H1 (cell line): ENCODE measurements around the gene MT1G. TPM values are rescaled to one million over a fixed set of nuclear protein-coding genes. Genes with fewer than 3 reads are reported as not detected.

Experiments used
- CTCF ChIA-PET: fragments of 300-600 bp; sonication (Branson Sonifier 250); formaldehyde crosslinking; loops from one replicate; lab custom pipeline; 2021; ENCODE audit not compliant: partially characterized antibody; lab: Charles Lee
- POLR2A ChIA-PET: fragments of 300-600 bp; sonication (Branson Sonifier 250); formaldehyde crosslinking; loops from one replicate; lab custom pipeline; 2021; ENCODE audit warnings: inconsistent platforms; ENCODE audit not compliant: partially characterized antibody; lab: Charles Lee
- DNase-seq, 2 experiments: peaks; one replicate each; pipeline versions ENCODE4 v3.0.0 to v3.0.0-alpha.2; 2010 to 2022; ENCODE audit warnings: low spot score in 2 of 2, low read depth in 1 of 2, mixed read lengths in 1 of 2
- FAIRE-seq: peaks from 2 replicates; lab custom pipeline; 2011; peaks lifted over from hg19 to GRCh38; lab: Jason Lieb, UNC
- H2AFZ ChIP-seq: 2 replicates; pipeline ENCODE4 v1.8.1; 2012; ENCODE audit warnings: low read length, inconsistent platforms
- H2AK5ac ChIP-seq: 2 replicates; pipeline ENCODE4 v1.6.1; 2013; ENCODE audit warnings: low read depth, low read length
- H2BK120ac ChIP-seq: replicated peaks from 2 replicates; pipeline ENCODE3; 2013; ENCODE audit warnings: low read depth, low read length, inconsistent platforms
- H2BK12ac ChIP-seq: 2 replicates; pipeline ENCODE4 v1.6.1; 2013; ENCODE audit warnings: low read depth, low read length
- H2BK15ac ChIP-seq: 2 replicates; pipeline ENCODE4 v1.6.1; 2013; ENCODE audit warnings: low read length
- H2BK20ac ChIP-seq: 2 replicates; pipeline ENCODE4 v1.6.1; 2013; ENCODE audit warnings: low read length
- H2BK5ac ChIP-seq: 2 replicates; pipeline ENCODE4 v1.6.1; 2013; ENCODE audit warnings: low read depth, low read length
- H3K14ac ChIP-seq: 2 replicates; pipeline ENCODE4 v1.6.1; 2013; ENCODE audit warnings: inconsistent platforms; ENCODE audit not compliant: insufficient read length
- H3K18ac ChIP-seq: 2 replicates; pipeline ENCODE4 v1.6.1; 2013; ENCODE audit warnings: low read length; ENCODE audit errors: extremely low read depth
- H3K23ac ChIP-seq: 2 replicates; pipeline ENCODE4 v1.6.1; 2013; ENCODE audit warnings: inconsistent platforms; ENCODE audit not compliant: insufficient read length
- H3K23me2 ChIP-seq: 2 replicates; pipeline ENCODE4 v1.6.1; 2013; ENCODE audit warnings: low read depth, low read length
- H3K27ac ChIP-seq: 2 replicates; pipeline ENCODE4 v1.6.1; 2011; ENCODE audit warnings: low read depth, low read length, inconsistent platforms
- H3K27me3 ChIP-seq, 4 experiments: replicated peaks in 1 of 4; 1 replicate in 1 of 4; 2 replicates in 3 of 4; pipeline versions ENCODE4 v1.6.1 to v1.8.1; 2011 to 2013; ENCODE audit warnings: low read length in 3 of 4, mild to moderate bottlenecking in 3 of 4, inconsistent platforms in 2 of 4, mixed read lengths in 2 of 4, moderate library complexity in 1 of 4; ENCODE audit not compliant: control insufficient read depth in 3 of 4, insufficient read depth in 3 of 4; ENCODE audit errors: extremely low read depth in 1 of 4
- H3K36me3 ChIP-seq, 4 experiments: 2 replicates each; pipeline versions ENCODE4 v1.6.1 to v1.8.1; 2011 to 2013; ENCODE audit warnings: mild to moderate bottlenecking in 4 of 4, low read length in 3 of 4, moderate library complexity in 2 of 4, control low read depth in 1 of 4, inconsistent platforms in 1 of 4; ENCODE audit not compliant: insufficient read depth in 4 of 4, control insufficient read depth in 2 of 4
- H3K4ac ChIP-seq: replicated peaks from 2 replicates; pipeline ENCODE3; 2013; ENCODE audit warnings: low read length, low read depth, mixed read lengths, inconsistent platforms; ENCODE audit not compliant: insufficient read length
- H3K4me1 ChIP-seq, 4 experiments: replicated peaks in 1 of 4; 1 replicate in 1 of 4; 2 replicates in 3 of 4; pipeline versions ENCODE4 v1.6.1 to v1.8.1; 2011 to 2013; ENCODE audit warnings: low read length in 3 of 4, inconsistent platforms in 2 of 4, mixed read lengths in 1 of 4; ENCODE audit not compliant: insufficient read depth in 4 of 4, control insufficient read depth in 3 of 4
- H3K4me2 ChIP-seq, 2 experiments: 2 replicates each; pipeline versions ENCODE4 v1.6.1 to v1.8.1; 2011 to 2013; ENCODE audit warnings: low read depth in 2 of 2, low read length in 2 of 2, control low read depth in 1 of 2, inconsistent platforms in 1 of 2, mild to moderate bottlenecking in 1 of 2; ENCODE audit not compliant: insufficient read depth in 1 of 2
- H3K4me3 ChIP-seq, 4 experiments: fragments of 200-600, 300-600 bp in 1 of 4; sonication (generic), shearing (Covaris generic), sonication (Bioruptor Twin) in 1 of 4; 2 replicates each; pipeline versions ENCODE4 v1.5.1 to v1.8.1; 2011 to 2016; ENCODE audit warnings: low read length in 4 of 4, low read depth in 3 of 4, control low read depth in 2 of 4, inconsistent platforms in 2 of 4, mild to moderate bottlenecking in 2 of 4, mixed read lengths in 1 of 4, moderate library complexity in 1 of 4; ENCODE audit not compliant: insufficient read depth in 2 of 4; ENCODE audit errors: extremely low read depth in 1 of 4
- H3K56ac ChIP-seq: replicated peaks from 2 replicates; pipeline ENCODE3; 2013; ENCODE audit warnings: low read depth, mild to moderate bottlenecking, mixed read lengths, low read length, inconsistent platforms; ENCODE audit not compliant: insufficient read length
- H3K79me1 ChIP-seq: 2 replicates; pipeline ENCODE4 v1.6.1; 2013; ENCODE audit warnings: low read depth, low read length, control low read depth
- H3K79me2 ChIP-seq, 2 experiments: 2 replicates each; pipeline versions ENCODE4 v1.6.1 to v1.8.1; 2012 to 2013; ENCODE audit warnings: low read length in 2 of 2, mild to moderate bottlenecking in 2 of 2, inconsistent platforms in 1 of 2; ENCODE audit not compliant: insufficient read depth in 2 of 2, control insufficient read depth in 1 of 2
- H3K9ac ChIP-seq, 4 experiments: replicated peaks in 1 of 4; 1 replicate in 1 of 4; 2 replicates in 3 of 4; pipeline versions ENCODE4 v1.6.1 to v1.8.1; 2011 to 2013; ENCODE audit warnings: low read depth in 3 of 4, low read length in 3 of 4, control low read depth in 2 of 4, mild to moderate bottlenecking in 2 of 4, moderate library complexity in 2 of 4, inconsistent platforms in 1 of 4; ENCODE audit errors: extremely low read depth in 1 of 4
- H3K9me3 ChIP-seq, 2 experiments: 2 replicates each; pipeline versions ENCODE4 v1.6.1 to v1.8.1; 2012 to 2013; ENCODE audit warnings: mild to moderate bottlenecking in 2 of 2, moderate library complexity in 2 of 2, control low read depth in 1 of 2, inconsistent platforms in 1 of 2, low read depth in 1 of 2, low read length in 1 of 2, mixed read lengths in 1 of 2; ENCODE audit not compliant: insufficient read depth in 2 of 2
- H4K20me1 ChIP-seq, 2 experiments: replicated peaks in 1 of 2; 2 replicates each; pipeline versions ENCODE3 to v1.8.1; 2011 to 2013; ENCODE audit warnings: inconsistent platforms in 2 of 2, low read length in 2 of 2, mild to moderate bottlenecking in 1 of 2; ENCODE audit not compliant: insufficient read depth in 2 of 2, control insufficient read depth in 1 of 2
- H4K5ac ChIP-seq: 2 replicates; pipeline ENCODE4 v1.6.1; 2013; ENCODE audit warnings: low read length, low read depth, mixed read lengths, inconsistent platforms; ENCODE audit not compliant: insufficient read length
- H4K8ac ChIP-seq: 2 replicates; pipeline ENCODE4 v1.8.0; 2013; ENCODE audit warnings: mild to moderate bottlenecking, moderate library complexity, low read length, inconsistent platforms; ENCODE audit not compliant: insufficient read depth; ENCODE audit errors: extremely low read depth
- H4K91ac ChIP-seq: replicated peaks from 2 replicates; pipeline ENCODE3; 2013; ENCODE audit warnings: low read length, mixed read lengths, inconsistent platforms; ENCODE audit not compliant: insufficient read length
- ZNF274 ChIP-seq: IDR thresholded peaks from 2 replicates; pipeline ENCODE4 v1.7.0; 2012; ENCODE audit warnings: low read length, borderline replicate concordance; ENCODE audit errors: extremely low read depth
- WGBS, 2 experiments: shearing (Covaris generic) in 1 of 2; methylation state at CpG; one replicate each; pipeline versions ENCODE4 v1.1.6 to v1.1.7; 2013 to 2015; ENCODE audit warnings: low lambda C conversion rate in 2 of 2, mixed read lengths in 2 of 2, inconsistent platforms in 1 of 2, low coverage in 1 of 2, missing lambda C conversion rate in 1 of 2; ENCODE audit not compliant: insufficient replicate concordance in 2 of 2, insufficient coverage in 1 of 2, insufficient read length in 1 of 2; ENCODE audit errors: extremely low coverage in 1 of 2, missing lambda C conversion rate in 1 of 2; 5-methylcytosine and 5-hydroxymethylcytosine counted together
- polyA plus RNA-seq, 7 experiments: library from polyadenylated mRNA; depleted of rRNA in 3 of 7; stranded (reverse) in 5 of 7; unstranded in 2 of 7; fragments of >200 nt in 5 of 7; fragments of 200-250 nt in 2 of 7; gene quantifications; 1 replicate in 5 of 7; 2 replicates in 1 of 7; 4 replicates in 1 of 7; pipeline versions ENCODE4 v1.2.1 to v1.2.3, GENCODE V29; 2011 to 2013; ENCODE audit warnings: missing spikeins in 2 of 7, mixed read lengths in 2 of 7
- total RNA-seq: library from RNA; stranded (reverse); fragmentation: NEBNext Ultra II Directional; extraction: Animal tissue kit (Norgen Biotek cat#: 25700); gene quantifications from 2 replicates; pipeline ENCODE4 v1.2.1, GENCODE V29; 2021

MT1G gene
- total and polyA plus RNA-seq, 2 of the 8 experiments (the other 6 are each of a cell fraction or from before 2014, with no cell fraction given) = 17.7 to 515 TPM

- no peak for DNase-seq
- Histone ChIP-seq H3K23ac (no peak overlapping the region), H3K4me2 (no peak overlapping the region), H2BK120ac (no peak overlapping the region), H2BK12ac (no peak overlapping the region), H3K79me1 (no peaks in the 10 kb centered on the region; the same call in 1 of the 2 replicates), H4K5ac (no peak overlapping the region), H3K4me1 (peaks cover 0 to 32% (median 10%) of the 10 kb centered on the region in 4 experiments; a peak in 6 of 7 replicates), H3K36me3 (peaks cover 0 to 3% (median 0%) of the 10 kb centered on the region in 4 experiments; a peak in 1 of 8 replicates), H2AK5ac (no peak overlapping the region), H3K4me3 (no peak overlapping the region), H3K18ac (no peak overlapping the region), H3K9ac (no peak overlapping the region), H3K79me2 (no peaks in the 10 kb centered on the region), H4K91ac (no peak overlapping the region), H3K4ac (no peak overlapping the region), H4K8ac (no peak overlapping the region), H3K14ac (no peak overlapping the region), H2BK20ac (no peak overlapping the region), H2AFZ (no peak overlapping the region), H4K20me1 (peaks cover 0 to 1% of the 10 kb centered on the region in 2 experiments), H3K9me3 (no peaks in the 10 kb centered on the region), H3K27me3 (peaks cover 0 to 61% (median 34%) of the 10 kb centered on the region in 4 experiments; a peak in 5 of 7 replicates), H3K56ac (no peak overlapping the region), H2BK5ac (no peak overlapping the region), H3K27ac (no peak overlapping the region), H2BK15ac (no peak overlapping the region), H3K23me2 (peaks cover 10% of the 10 kb centered on the region)
- no peak for FAIRE-seq
- 80% methylated on average over 6 of the region's 6 CpGs; no CpG with 5 or more reads in 1 of the 2 experiments for WGBS, 2 experiments
- CTCF ChIA-PET = interaction anchor here (0.8 to 6.0 kb wide), 4 partner anchors 9 to 76 kb away, joined by 3 to 57 read pairs (median 4); partner anchors contain the start of gene MT1H
- POLR2A ChIA-PET = interaction anchor here (1.0 to 12.9 kb wide), 4 partner anchors 11 to 54 kb away, joined by 3 to 205 read pairs (median 4); partner anchors contain the start of genes MT1E, MT1G and MT1H
- no peak for TF ChIP-seq ZNF274
These were observed 12.0 kb upstream of the MT1G start for GRCh38 chr16:56679818-56680217.
